ENCODE results near the gene IL10RB.

DNA sequence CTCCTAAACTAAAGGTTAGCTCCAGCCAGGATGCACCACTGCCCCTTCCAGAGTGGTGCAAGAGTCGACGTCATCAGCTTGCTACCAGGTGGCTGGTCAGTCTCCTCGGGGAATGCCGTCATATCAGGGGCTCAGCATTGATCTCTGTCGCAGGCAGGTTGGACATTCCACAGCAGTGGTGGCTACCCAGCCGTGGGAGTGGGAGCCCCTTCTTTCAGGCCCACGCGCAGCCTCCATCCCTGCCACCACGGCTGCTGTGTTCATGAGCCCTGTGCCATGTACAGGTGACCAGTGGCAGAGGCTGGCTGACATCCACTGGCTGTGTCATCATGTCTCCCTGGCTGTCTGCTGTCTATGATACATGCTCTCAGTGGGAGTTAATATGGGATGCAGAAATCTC is 25.5 kb downstream of the IL10RB start:
- no peak for TF ChIP-seq PAX5 (IDR thresholded peaks at IDR 0.05; ENCODE audit: insufficient read depth, low read length, severe bottlenecking)
- TF ChIP-seq POLR2A (IDR thresholded peaks at IDR 0.05; ENCODE audit: low read depth, low read length) = no peak
